ENCODE measurements around the gene OPTC. TPM values are rescaled to one million over a fixed set of nuclear protein-coding genes. Genes with fewer than 3 reads are reported as not detected.

Gene OPTC
- total and polyA plus RNA-seq, 9 of the 15 experiments (the other 6 are each of a cell fraction or from before 2014, with no cell fraction given) = not detected

DNA sequence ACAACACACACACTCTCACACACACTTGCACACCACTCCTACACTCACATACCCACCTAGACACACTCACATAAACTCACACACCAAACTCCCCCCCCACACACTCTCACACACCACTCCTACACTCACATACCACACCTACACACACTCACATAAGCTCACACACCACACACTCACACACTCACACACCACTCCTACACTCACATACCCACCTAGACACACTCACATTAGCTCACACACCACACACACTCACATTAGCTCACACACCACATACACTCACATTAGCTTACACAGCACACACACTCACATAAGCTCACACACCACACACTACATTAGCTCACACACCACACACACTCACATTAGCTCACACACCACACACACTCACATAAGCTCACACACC lies 33.1 kb downstream of the OPTC start:
- no peak overlapping the region for H3K9ac ChIP-seq (ENCODE audit: insufficient read depth in 1 of 2, low read depth in 2 of 2, low read length in 2 of 2)
- ATAC-seq (no peak), DNase-seq (ENCODE audit: extremely low read depth in 1 of 4, low spot score in 3 of 4) (no peak), FAIRE-seq (peak; percentile 83)
- H3K27ac ChIP-seq (ENCODE audit: extremely low read depth, low read depth, low read length) = no peak overlapping the region
- no peaks in the 10 kb centered on the region for H3K9me3 ChIP-seq (replicated peaks; ENCODE audit: control insufficient read depth, insufficient read depth, low read depth, low read length)
- intact Hi-C loops (cut with micrococcal nuclease) = no loop called here
- peaks cover 33 to 77% of the 10 kb centered on the region in 2 experiments for H3K27me3 ChIP-seq (ENCODE audit: control insufficient read depth in 2 of 2, insufficient read depth in 2 of 2, low read length in 2 of 2)
- H3K4me1 ChIP-seq (replicated peaks in 1 of 2; ENCODE audit: control insufficient read depth in 2 of 2, insufficient read depth in 2 of 2, low read length in 2 of 2) = no peaks in the 10 kb centered on the region
- no peaks in the 10 kb centered on the region for H3K79me2 ChIP-seq (ENCODE audit: control insufficient read depth, insufficient read depth, low read length)
- peaks cover 7% of the 10 kb centered on the region; the same call in 1 of the 2 replicates for H4K20me1 ChIP-seq (replicated peaks; ENCODE audit: control insufficient read depth, insufficient read depth, low read length)
- in situ Hi-C loops (cut with MboI) = loop anchor here (5.0 kb wide), 1 partner anchor 80 kb away; no protein-coding TSS in a partner anchor
- no peak overlapping the region for H3K4me3 ChIP-seq
- H3K9me1 ChIP-seq (ENCODE audit: control insufficient read depth, insufficient read depth, low read length) = no peaks in the 10 kb centered on the region
- no TSS peak for BruUV-seq (replicated peaks)
- H3K36me3 ChIP-seq (ENCODE audit: control insufficient read depth, insufficient read depth, low read length) = no peaks in the 10 kb centered on the region
- no peak overlapping the region for H2AFZ ChIP-seq (ENCODE audit: low read depth, low read length)
- no peak overlapping the region for H3K4me2 ChIP-seq (ENCODE audit: insufficient read depth, low read length)
- POLR2A ChIA-PET = interaction anchor here (0.8 to 1.0 kb wide), 3 partner anchors 9 to 154 kb away, joined by 3 read pairs; no protein-coding TSS in a partner anchor
- CTCF ChIA-PET (ENCODE audit: low intra/inter-chr PET ratio) = no interaction called here
- TF ChIP-seq KDM2B (CRISPR knock-in tag; IDR thresholded peaks at IDR 0.05) (no peak), POLR2H (tag; IDR thresholded peaks at IDR 0.05; ENCODE audit: low read depth) (no peak), MCM3 (IDR thresholded peaks at IDR 0.05) (peak; percentile 69; the same call in 1 of the 2 replicates), ZNF324 (CRISPR knock-in tag; IDR thresholded peaks at IDR 0.05) (no peak), NR4A1 (CRISPR knock-in tag; IDR thresholded peaks at IDR 0.05) (no peak), NR4A1 (tag; IDR thresholded peaks at IDR 0.05) (no peak), TSC22D4 (tag; IDR thresholded peaks at IDR 0.05) (peak; percentile 91), ASH1L (IDR thresholded peaks at IDR 0.05; ENCODE audit: borderline replicate concordance, low read depth, partially characterized antibody) (peak; percentile 11), L3MBTL2 (IDR thresholded peaks at IDR 0.05) (no peak), DNMT1 (IDR thresholded peaks at IDR 0.05) (no peak), ELF4 (CRISPR knock-in tag; IDR thresholded peaks at IDR 0.05) (peak; percentile 66; the same call in 1 of the 2 replicates), LARP7 (IDR thresholded peaks at IDR 0.05) (peak; percentile 65; the same call in 1 of the 2 replicates), NFYB (IDR thresholded peaks at IDR 0.05; ENCODE audit: extremely low read depth, insufficient read length) (no peak), TEAD4 (IDR thresholded peaks at IDR 0.05; ENCODE audit: low read length) (no peak), TEAD4 (CRISPR knock-in tag; IDR thresholded peaks at IDR 0.05; ENCODE audit: borderline replicate concordance) (no peak), ELF1 (tag; IDR thresholded peaks at IDR 0.05) (no peak), HOXB6 (CRISPR knock-in tag; IDR thresholded peaks at IDR 0.05; ENCODE audit: borderline replicate concordance) (no peak), ZNF197 (CRISPR knock-in tag; IDR thresholded peaks at IDR 0.05; ENCODE audit: low read depth) (no peak), SETDB1 (IDR thresholded peaks at IDR 0.05; ENCODE audit: low read length) (no peak)
- TF ChIP-seq, protein P1, sequence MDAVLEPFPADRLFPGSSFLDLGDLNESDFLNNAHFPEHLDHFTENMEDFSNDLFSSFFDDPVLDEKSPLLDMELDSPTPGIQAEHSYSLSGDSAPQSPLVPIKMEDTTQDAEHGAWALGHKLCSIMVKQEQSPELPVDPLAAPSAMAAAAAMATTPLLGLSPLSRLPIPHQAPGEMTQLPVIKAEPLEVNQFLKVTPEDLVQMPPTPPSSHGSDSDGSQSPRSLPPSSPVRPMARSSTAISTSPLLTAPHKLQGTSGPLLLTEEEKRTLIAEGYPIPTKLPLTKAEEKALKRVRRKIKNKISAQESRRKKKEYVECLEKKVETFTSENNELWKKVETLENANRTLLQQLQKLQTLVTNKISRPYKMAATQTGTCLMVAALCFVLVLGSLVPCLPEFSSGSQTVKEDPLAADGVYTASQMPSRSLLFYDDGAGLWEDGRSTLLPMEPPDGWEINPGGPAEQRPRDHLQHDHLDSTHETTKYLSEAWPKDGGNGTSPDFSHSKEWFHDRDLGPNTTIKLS (IDR thresholded peaks at IDR 0.05; ENCODE audit: borderline replicate concordance, low read depth) = no peak
- TF ChIP-seq, protein P2, sequence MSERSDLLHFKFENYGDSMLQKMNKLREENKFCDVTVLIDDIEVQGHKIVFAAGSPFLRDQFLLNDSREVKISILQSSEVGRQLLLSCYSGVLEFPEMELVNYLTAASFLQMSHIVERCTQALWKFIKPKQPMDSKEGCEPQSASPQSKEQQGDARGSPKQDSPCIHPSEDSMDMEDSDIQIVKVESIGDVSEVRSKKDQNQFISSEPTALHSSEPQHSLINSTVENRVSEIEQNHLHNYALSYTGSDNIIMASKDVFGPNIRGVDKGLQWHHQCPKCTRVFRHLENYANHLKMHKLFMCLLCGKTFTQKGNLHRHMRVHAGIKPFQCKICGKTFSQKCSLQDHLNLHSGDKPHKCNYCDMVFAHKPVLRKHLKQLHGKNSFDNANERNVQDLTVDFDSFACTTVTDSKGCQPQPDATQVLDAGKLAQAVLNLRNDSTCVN (CRISPR knock-in tag; IDR thresholded peaks at IDR 0.05) = 0 out of 2 replicates have a peak, but pooled peaks have one; percentile 6
- TF ChIP-seq, protein P3, sequence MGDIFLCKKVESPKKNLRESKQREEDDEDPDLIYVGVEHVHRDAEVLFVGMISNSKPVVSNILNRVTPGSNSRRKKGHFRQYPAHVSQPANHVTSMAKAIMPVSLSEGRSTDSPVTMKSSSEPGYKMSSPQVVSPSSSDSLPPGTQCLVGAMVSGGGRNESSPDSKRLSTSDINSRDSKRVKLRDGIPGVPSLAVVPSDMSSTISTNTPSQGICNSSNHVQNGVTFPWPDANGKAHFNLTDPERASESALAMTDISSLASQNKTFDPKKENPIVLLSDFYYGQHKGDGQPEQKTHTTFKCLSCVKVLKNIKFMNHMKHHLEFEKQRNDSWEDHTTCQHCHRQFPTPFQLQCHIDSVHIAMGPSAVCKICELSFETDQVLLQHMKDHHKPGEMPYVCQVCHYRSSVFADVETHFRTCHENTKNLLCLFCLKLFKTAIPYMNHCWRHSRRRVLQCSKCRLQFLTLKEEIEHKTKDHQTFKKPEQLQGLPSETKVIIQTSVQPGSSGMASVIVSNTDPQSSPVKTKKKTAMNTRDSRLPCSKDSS (IDR thresholded peaks at IDR 0.05; ENCODE audit: low read depth, partially characterized antibody) = peak; percentile 23

Data from K562 (cell line).